ENCODE measurements around the gene SELENOP. TPM values are rescaled to one million over a fixed set of nuclear protein-coding genes. Genes with fewer than 3 reads are reported as not detected.
A peak's percentile ranks its signal among the peaks of the same experiment; 100 is the strongest.

The SELENOP gene
- total and polyA plus RNA-seq, 8 donors, result 426 to 826 (median 675) TPM

GRCh38 chr5:42840269-42840668 is 28.6 kb upstream of the SELENOP start:
- Histone ChIP-seq H3K4me1 (peaks cover 3 to 22% of the 10 kb centered on the region in 2 donors), H3K36me3 (no peaks in the 10 kb centered on the region), H3K27ac (peak overlapping the region; percentile 69 to 83), H3K27me3 (no peaks in the 10 kb centered on the region), H3K9me3 (peaks cover 0 to 3% of the 10 kb centered on the region in 2 donors), H3K4me3 (no peak overlapping the region)
- TF ChIP-seq CTCF (IDR thresholded peaks at IDR 0.05), result no peak
- ATAC-seq (peak; percentile 86), DNase-seq (peak; percentile 82 to 95 (median 90))
- intact Hi-C loops (cut with DNase I), result no loop called here

- H3K36me3 ChIP-seq, result no peaks in the 10 kb centered on the region
- H3K9me3 ChIP-seq, result peaks cover 0 to 3% of the 10 kb centered on the region in 2 donors
- DNase-seq (no peak), ATAC-seq (no peak)
- H3K27ac ChIP-seq, result peak overlapping the region in 1 of 2 donors; percentile 83
- no peaks in the 10 kb centered on the region for H3K27me3 ChIP-seq
- intact Hi-C loops (cut with DNase I), result no loop called here
- no peak overlapping the region for H3K4me3 ChIP-seq
- peaks cover 3 to 22% of the 10 kb centered on the region in 2 donors for H3K4me1 ChIP-seq
- no peak for TF ChIP-seq CTCF (IDR thresholded peaks at IDR 0.05)
Measured at GRCh38 chr5:42839196-42839595, 27.5 kb upstream of the SELENOP start.

GRCh38 chr5:42837601-42838000 is 25.9 kb upstream of the SELENOP start:
- no peaks in the 10 kb centered on the region for H3K27me3 ChIP-seq
- no peak for TF ChIP-seq CTCF (IDR thresholded peaks at IDR 0.05)
- peaks cover 3 to 22% of the 10 kb centered on the region in 2 donors for H3K4me1 ChIP-seq
- no peak overlapping the region for H3K27ac ChIP-seq
- no peak overlapping the region for H3K4me3 ChIP-seq
- no peak for ATAC-seq
- intact Hi-C loops (cut with DNase I), result no loop called here
- no peak for DNase-seq
- H3K9me3 ChIP-seq, result peaks cover 0 to 3% of the 10 kb centered on the region in 2 donors
- no peaks in the 10 kb centered on the region for H3K36me3 ChIP-seq

- no peaks in the 10 kb centered on the region for H3K27me3 ChIP-seq
- no peaks in the 10 kb centered on the region for H3K36me3 ChIP-seq
- H3K4me1 ChIP-seq, result peaks cover 3 to 19% of the 10 kb centered on the region in 2 donors
- ATAC-seq (peak; percentile 33), DNase-seq (peak in 2 of 4 donors; percentile 57 to 65)
- no peak for TF ChIP-seq CTCF (IDR thresholded peaks at IDR 0.05)
- intact Hi-C loops (cut with DNase I), result no loop called here
- peaks cover 0 to 3% of the 10 kb centered on the region in 2 donors for H3K9me3 ChIP-seq
- no peak overlapping the region for H3K27ac ChIP-seq
- H3K4me3 ChIP-seq, result no peak overlapping the region
Measured at GRCh38 chr5:42836070-42836769, 24.5 kb upstream of the SELENOP start.

- no peaks in the 10 kb centered on the region for H3K36me3 ChIP-seq
- no peak overlapping the region for H3K4me3 ChIP-seq
- H3K4me1 ChIP-seq, result no peaks in the 10 kb centered on the region
- ATAC-seq, result no peak
- DNase-seq, result no peak
- TF ChIP-seq CTCF (IDR thresholded peaks at IDR 0.05), result no peak
- no peaks in the 10 kb centered on the region for H3K27me3 ChIP-seq
- H3K27ac ChIP-seq, result no peak overlapping the region
- intact Hi-C loops (cut with DNase I), result no loop called here
- H3K9me3 ChIP-seq, result no peaks in the 10 kb centered on the region
Measured at GRCh38 chr5:42832060-42832459, 20.4 kb upstream of the SELENOP start.
